SK-N-SH treated with all-trans-retinoic acid at 6 μM for 48 hours (cell line): ENCODE results near the gene MEGF9.

Experiments used
- ATAC-seq: fragments of 200-7000 bp; cut with Tn5 transposase; 3 replicates; pipeline ENCODE4 v1.9.1; 2020; ENCODE audit warnings: mild to moderate bottlenecking, moderate library complexity
- ARNTL ChIP-seq: fragments of 450-650 bp; formaldehyde crosslinking; IDR thresholded peaks from 2 replicates; pipeline ENCODE4 v1.5.0; 2020; ENCODE audit warnings: low read depth, mild to moderate bottlenecking, moderate library complexity, borderline replicate concordance
- CSDC2 ChIP-seq: fragments of 250-450 bp; sonication (Bioruptor Pico); IDR thresholded peaks from 2 replicates; pipeline ENCODE4 v1.5.0; 2020; ENCODE audit warnings: mild to moderate bottlenecking, moderate library complexity
- CSRNP3 ChIP-seq: fragments of 250-450 bp; sonication (Bioruptor Pico); IDR thresholded peaks from 2 replicates; pipeline ENCODE4 v1.5.1; 2021; ENCODE audit warnings: mild to moderate bottlenecking, moderate library complexity
- ESRRG ChIP-seq: fragments of 250-450 bp; sonication (Bioruptor Pico); IDR thresholded peaks from 2 replicates; pipeline ENCODE4 v1.6.1; 2021; ENCODE audit warnings: mild to moderate bottlenecking
- GLIS3 ChIP-seq: fragments of 250-450 bp; sonication (Bioruptor Pico); IDR thresholded peaks from 2 replicates; pipeline ENCODE4 v1.5.0; 2020; ENCODE audit warnings: mild to moderate bottlenecking, moderate library complexity
- ISL1 ChIP-seq: fragments of 250-450 bp; sonication (Bioruptor Pico); IDR thresholded peaks from 2 replicates; pipeline ENCODE4 v2.1.2; 2022; ENCODE audit warnings: mild to moderate bottlenecking, moderate library complexity
- OSR1 ChIP-seq: fragments of 250-450 bp; sonication (Bioruptor Pico); IDR thresholded peaks from 2 replicates; pipeline ENCODE4 v1.8.0; 2022; ENCODE audit warnings: moderate library complexity, mild to moderate bottlenecking, inconsistent platforms
- PATZ1 ChIP-seq: fragments of 250-450 bp; sonication (Bioruptor Pico); IDR thresholded peaks from 2 replicates; pipeline ENCODE4 v1.8.0; 2020; ENCODE audit warnings: mild to moderate bottlenecking, moderate library complexity, borderline replicate concordance
- POU6F1 ChIP-seq: fragments of 250-450 bp; sonication (Bioruptor Pico); IDR thresholded peaks from 2 replicates; pipeline ENCODE4 v1.8.0; 2021; ENCODE audit warnings: low read depth, mild to moderate bottlenecking, moderate library complexity, borderline replicate concordance
- PPARA ChIP-seq: fragments of 250-450 bp; sonication (Bioruptor Pico); IDR thresholded peaks from 2 replicates; pipeline ENCODE4 v1.5.0; 2020; ENCODE audit warnings: mild to moderate bottlenecking, borderline replicate concordance
- RARB ChIP-seq: fragments of 250-450 bp; sonication (Bioruptor Pico); IDR thresholded peaks from 2 replicates; pipeline ENCODE4 v1.8.0; 2021; ENCODE audit warnings: mild to moderate bottlenecking, moderate library complexity
- SNAI2 ChIP-seq: fragments of 250-450 bp; sonication (Bioruptor Pico); IDR thresholded peaks from 2 replicates; pipeline ENCODE4 v1.5.0; 2020; ENCODE audit warnings: mild to moderate bottlenecking, moderate library complexity
- TCF4 ChIP-seq: fragments of 250-450 bp; sonication (Bioruptor Pico); IDR thresholded peaks from 2 replicates; pipeline ENCODE4 v1.8.0; 2021; ENCODE audit warnings: mild to moderate bottlenecking, moderate library complexity, borderline replicate concordance
- TOX ChIP-seq: fragments of 250-450 bp; sonication (Bioruptor Pico); IDR thresholded peaks from 2 replicates; pipeline ENCODE4 v1.8.0; 2021; ENCODE audit warnings: mild to moderate bottlenecking, moderate library complexity, borderline replicate concordance
- TSHZ2 ChIP-seq: fragments of 250-450 bp; sonication (Bioruptor Pico); IDR thresholded peaks from 2 replicates; pipeline ENCODE4 v1.5.0; 2020; ENCODE audit warnings: mild to moderate bottlenecking, moderate library complexity
- ZC3H10 ChIP-seq: fragments of 250-450 bp; sonication (Bioruptor Pico); IDR thresholded peaks from 2 replicates; pipeline ENCODE4 v1.5.1; 2021; ENCODE audit warnings: mild to moderate bottlenecking, moderate library complexity
- ZFP3 ChIP-seq: fragments of 250-450 bp; sonication (Bioruptor Pico); IDR thresholded peaks from 2 replicates; pipeline ENCODE4 v1.5.0; 2020; ENCODE audit warnings: mild to moderate bottlenecking, moderate library complexity
- ZFP30 ChIP-seq: fragments of 450-650 bp; formaldehyde crosslinking; IDR thresholded peaks from 2 replicates; pipeline ENCODE4 v1.5.0; 2022; ENCODE audit warnings: mild to moderate bottlenecking, moderate library complexity
- ZNF70 ChIP-seq: fragments of 450-650 bp; formaldehyde crosslinking; IDR thresholded peaks from 2 replicates; pipeline ENCODE4 v1.5.0; 2020; ENCODE audit warnings: mild to moderate bottlenecking, moderate library complexity

The MEGF9 gene

GRCh38 chr9:120564589-120564988, 149.7 kb downstream of the MEGF9 start:
- ATAC-seq, result no peak
- TF ChIP-seq RARB (CRISPR knock-in tag), result no peak
- no peak for TF ChIP-seq POU6F1 (CRISPR knock-in tag)
- TF ChIP-seq PATZ1 (CRISPR knock-in tag), result no peak
- no peak for TF ChIP-seq TSHZ2 (CRISPR knock-in tag)
- no peak for TF ChIP-seq ZFP3 (CRISPR knock-in tag)
- no peak for TF ChIP-seq PPARA (CRISPR knock-in tag)
- TF ChIP-seq TCF4 (CRISPR knock-in tag), result no peak
- no peak for TF ChIP-seq ISL1 (CRISPR knock-in tag)
- TF ChIP-seq OSR1 (CRISPR knock-in tag), result no peak
- TF ChIP-seq ZFP30 (CRISPR knock-in tag), result no peak
- no peak for TF ChIP-seq ZNF70
- no peak for TF ChIP-seq ARNTL (CRISPR knock-in tag)
- no peak for TF ChIP-seq CSDC2 (CRISPR knock-in tag)

- no peak for ATAC-seq
- TF ChIP-seq ZFP3 (CRISPR knock-in tag) (no peak), ESRRG (no peak), TCF4 (CRISPR knock-in tag) (no peak), ZC3H10 (CRISPR knock-in tag) (no peak), SNAI2 (CRISPR knock-in tag) (no peak), OSR1 (CRISPR knock-in tag) (no peak), ZNF70 (no peak), PATZ1 (CRISPR knock-in tag) (no peak), TOX (CRISPR knock-in tag) (no peak), ZFP30 (CRISPR knock-in tag) (no peak), TSHZ2 (CRISPR knock-in tag) (no peak), CSRNP3 (CRISPR knock-in tag) (no peak), ISL1 (CRISPR knock-in tag) (no peak), POU6F1 (CRISPR knock-in tag) (no peak), GLIS3 (CRISPR knock-in tag) (no peak)
Measured at GRCh38 chr9:120562861-120563443, 151.3 kb downstream of the MEGF9 start.
